Measurements from ENCODE around the gene CRB3.

Gene CRB3

GRCh38 chr19:6453951-6454565, 10.0 kb upstream of the CRB3 start:
- Histone ChIP-seq H3K27ac (replicated peaks) (no peak overlapping the region), H3K27me3 (ENCODE audit: insufficient read depth, poor library complexity, severe bottlenecking) (no peaks in the 10 kb centered on the region), H3K4me3 (replicated peaks; ENCODE audit: insufficient read depth, low read length) (no peak overlapping the region)
- DNase-seq (ENCODE audit: low read depth in 1 of 2, low spot score in 1 of 2) = no peak
- TF ChIP-seq, protein P1, sequence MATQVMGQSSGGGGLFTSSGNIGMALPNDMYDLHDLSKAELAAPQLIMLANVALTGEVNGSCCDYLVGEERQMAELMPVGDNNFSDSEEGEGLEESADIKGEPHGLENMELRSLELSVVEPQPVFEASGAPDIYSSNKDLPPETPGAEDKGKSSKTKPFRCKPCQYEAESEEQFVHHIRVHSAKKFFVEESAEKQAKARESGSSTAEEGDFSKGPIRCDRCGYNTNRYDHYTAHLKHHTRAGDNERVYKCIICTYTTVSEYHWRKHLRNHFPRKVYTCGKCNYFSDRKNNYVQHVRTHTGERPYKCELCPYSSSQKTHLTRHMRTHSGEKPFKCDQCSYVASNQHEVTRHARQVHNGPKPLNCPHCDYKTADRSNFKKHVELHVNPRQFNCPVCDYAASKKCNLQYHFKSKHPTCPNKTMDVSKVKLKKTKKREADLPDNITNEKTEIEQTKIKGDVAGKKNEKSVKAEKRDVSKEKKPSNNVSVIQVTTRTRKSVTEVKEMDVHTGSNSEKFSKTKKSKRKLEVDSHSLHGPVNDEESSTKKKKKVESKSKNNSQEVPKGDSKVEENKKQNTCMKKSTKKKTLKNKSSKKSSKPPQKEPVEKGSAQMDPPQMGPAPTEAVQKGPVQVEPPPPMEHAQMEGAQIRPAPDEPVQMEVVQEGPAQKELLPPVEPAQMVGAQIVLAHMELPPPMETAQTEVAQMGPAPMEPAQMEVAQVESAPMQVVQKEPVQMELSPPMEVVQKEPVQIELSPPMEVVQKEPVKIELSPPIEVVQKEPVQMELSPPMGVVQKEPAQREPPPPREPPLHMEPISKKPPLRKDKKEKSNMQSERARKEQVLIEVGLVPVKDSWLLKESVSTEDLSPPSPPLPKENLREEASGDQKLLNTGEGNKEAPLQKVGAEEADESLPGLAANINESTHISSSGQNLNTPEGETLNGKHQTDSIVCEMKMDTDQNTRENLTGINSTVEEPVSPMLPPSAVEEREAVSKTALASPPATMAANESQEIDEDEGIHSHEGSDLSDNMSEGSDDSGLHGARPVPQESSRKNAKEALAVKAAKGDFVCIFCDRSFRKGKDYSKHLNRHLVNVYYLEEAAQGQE (IDR thresholded peaks at IDR 0.05; ENCODE audit: insufficient replicate concordance, low read depth) = no peak
- TF ChIP-seq GABPA (IDR thresholded peaks at IDR 0.05; ENCODE audit: low read depth) = no peak
- TF ChIP-seq POLR2AphosphoS5 (IDR thresholded peaks at IDR 0.05; ENCODE audit: low read depth) = no peak
- no peak for TF ChIP-seq SPI1 (IDR thresholded peaks at IDR 0.05; ENCODE audit: borderline replicate concordance, low read depth)
- TF ChIP-seq CTCF (IDR thresholded peaks at IDR 0.05; ENCODE audit: insufficient read depth, low read length) = no peak

GRCh38 chr19:6455924-6456323, 8.1 kb upstream of the CRB3 start:
- H3K27me3 ChIP-seq (ENCODE audit: insufficient read depth, poor library complexity, severe bottlenecking) = no peaks in the 10 kb centered on the region
- H3K4me3 ChIP-seq (replicated peaks; ENCODE audit: insufficient read depth, low read length) = no peak overlapping the region
- no peak overlapping the region for H3K27ac ChIP-seq (replicated peaks)
- TF ChIP-seq CTCF (IDR thresholded peaks at IDR 0.05; ENCODE audit: insufficient read depth, low read length) = no peak
- TF ChIP-seq, protein P1 (IDR thresholded peaks at IDR 0.05; ENCODE audit: insufficient replicate concordance, low read depth) = no peak
- TF ChIP-seq POLR2AphosphoS5 (IDR thresholded peaks at IDR 0.05; ENCODE audit: low read depth) = no peak
- TF ChIP-seq SPI1 (IDR thresholded peaks at IDR 0.05; ENCODE audit: borderline replicate concordance, low read depth) = no peak
- no peak for TF ChIP-seq GABPA (IDR thresholded peaks at IDR 0.05; ENCODE audit: low read depth)
- no peak for DNase-seq (ENCODE audit: low read depth in 1 of 2, low spot score in 1 of 2)

DNA sequence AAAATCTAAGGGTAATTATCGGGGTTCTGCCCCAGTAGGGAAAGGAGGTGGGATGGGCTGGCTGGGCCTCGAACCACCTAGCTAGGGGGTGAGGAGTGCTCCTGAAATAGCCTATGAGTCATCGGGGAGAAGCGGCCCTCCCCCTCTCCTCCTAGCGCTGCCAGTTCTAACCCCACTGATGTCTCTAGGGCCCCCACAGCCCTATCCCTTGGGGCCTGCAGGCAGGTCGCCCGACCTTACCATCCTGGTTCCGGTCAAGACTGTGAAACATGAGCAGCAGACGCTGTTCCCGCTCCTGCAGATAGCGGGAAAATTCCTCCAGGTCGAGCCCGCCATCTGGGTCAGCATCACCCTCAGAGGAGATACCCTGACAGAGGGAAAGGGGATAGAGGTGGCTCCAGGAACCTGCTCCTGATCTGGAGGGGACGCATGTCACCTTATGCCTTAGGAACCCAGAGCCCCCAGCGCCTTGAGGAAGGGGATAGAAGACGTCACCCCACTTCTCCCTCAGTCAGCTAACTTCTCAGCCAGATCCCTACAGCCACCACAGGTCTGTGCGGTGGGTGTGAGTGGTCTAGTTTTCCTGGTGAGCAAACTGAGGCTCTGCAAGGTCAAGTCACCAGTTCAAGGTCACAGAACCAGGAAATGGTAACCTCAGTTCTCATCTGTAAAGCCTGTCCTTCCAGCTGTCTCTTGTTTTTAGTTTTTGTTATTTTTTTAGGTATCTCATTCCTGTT, 5.9 kb upstream of the CRB3 start:
- TF ChIP-seq, protein P1 (IDR thresholded peaks at IDR 0.05; ENCODE audit: insufficient replicate concordance, low read depth) = no peak
- TF ChIP-seq POLR2AphosphoS5 (IDR thresholded peaks at IDR 0.05; ENCODE audit: low read depth) (no peak), SPI1 (IDR thresholded peaks at IDR 0.05; ENCODE audit: borderline replicate concordance, low read depth) (no peak), CTCF (IDR thresholded peaks at IDR 0.05; ENCODE audit: insufficient read depth, low read length) (no peak), GABPA (IDR thresholded peaks at IDR 0.05; ENCODE audit: low read depth) (no peak)
- H3K4me3 ChIP-seq (replicated peaks; ENCODE audit: insufficient read depth, low read length) = no peak overlapping the region
- H3K27ac ChIP-seq (replicated peaks) = no peak overlapping the region
- no peak for DNase-seq (ENCODE audit: low read depth in 1 of 2, low spot score in 1 of 2)
- no peaks in the 10 kb centered on the region for H3K27me3 ChIP-seq (ENCODE audit: insufficient read depth, poor library complexity, severe bottlenecking)

Measured in HL-60 (cell line).